HG03565 (cell line): ENCODE measurements around the gene CBFA2T3.

Experiments used
- ATAC-seq: cut with Tn5 transposase; IDR thresholded peaks from one replicate; pipeline ENCODE4 v1.9.1; 2021; ENCODE audit warnings: mild to moderate bottlenecking, moderate library complexity; ENCODE audit not compliant: unreplicated experiment

The CBFA2T3 gene

GRCh38 chr16:88844419-88845036 is 132.5 kb downstream of the CBFA2T3 start:
- ATAC-seq: no peak

- no peak for ATAC-seq
Measured at GRCh38 chr16:88843256-88843655, 133.8 kb downstream of the CBFA2T3 start.

- ATAC-seq: no peak
Measured at GRCh38 chr16:88842806-88843205, 134.2 kb downstream of the CBFA2T3 start.

- no peak for ATAC-seq
Measured at GRCh38 chr16:88842308-88842756, 134.7 kb downstream of the CBFA2T3 start.

GRCh38 chr16:88841521-88842307 is 135.3 kb downstream of the CBFA2T3 start:
- no peak for ATAC-seq

- no peak for ATAC-seq
Measured at GRCh38 chr16:88840600-88841215, 136.3 kb downstream of the CBFA2T3 start.

- no peak for ATAC-seq
Measured at GRCh38 chr16:88839745-88840599, 137.0 kb downstream of the CBFA2T3 start.

- no peak for ATAC-seq
Measured at GRCh38 chr16:88839026-88839529, 137.9 kb downstream of the CBFA2T3 start.

GRCh38 chr16:88838566-88838965 is 138.4 kb downstream of the CBFA2T3 start:
- no peak for ATAC-seq

GRCh38 chr16:88837806-88838205 is 139.2 kb downstream of the CBFA2T3 start:
- ATAC-seq: no peak

GRCh38 chr16:88836791-88837190 is 140.2 kb downstream of the CBFA2T3 start:
- ATAC-seq: no peak

- no peak for ATAC-seq
Measured at GRCh38 chr16:88835818-88836217, 141.2 kb downstream of the CBFA2T3 start.

GRCh38 chr16:88835383-88835782 is 141.6 kb downstream of the CBFA2T3 start:
- ATAC-seq: no peak

- no peak for ATAC-seq
Measured at GRCh38 chr16:88834670-88835069, 142.3 kb downstream of the CBFA2T3 start.

GRCh38 chr16:88833086-88833485 is 143.9 kb downstream of the CBFA2T3 start:
- ATAC-seq: no peak

- ATAC-seq: no peak
Measured at GRCh38 chr16:88831838-88832237, 145.2 kb downstream of the CBFA2T3 start.

- no peak for ATAC-seq
Measured at GRCh38 chr16:88830783-88831182, 146.2 kb downstream of the CBFA2T3 start.

- ATAC-seq: no peak
Measured at GRCh38 chr16:88830258-88830657, 146.7 kb downstream of the CBFA2T3 start.

GRCh38 chr16:88828711-88829110 is 148.3 kb downstream of the CBFA2T3 start:
- no peak for ATAC-seq

GRCh38 chr16:88827727-88828126 is 149.3 kb downstream of the CBFA2T3 start:
- ATAC-seq: no peak
